IMR-90 (cell line): ENCODE results near the gene SEMA3C. TPM values are rescaled to one million over a fixed set of nuclear protein-coding genes. Genes with fewer than 3 reads are reported as not detected.
A peak's percentile ranks its signal among the peaks of the same experiment; 100 is the strongest.

Experiments
- ATAC-seq: fragments of 200-7000 bp; cut with Tn5 transposase; 2 replicates; pipeline ENCODE4 v1.9.1; 2020; ENCODE audit warnings: low read depth, mild to moderate bottlenecking, moderate library complexity
- BruUV-seq: library from RNA; stranded (reverse); fragments of 400-500 nt; replicated peaks from 2 replicates; lab custom pipeline; 2021; lab: Mats Ljungman, UMichigan
- CTCF ChIA-PET: fragments of 300-600 bp; formaldehyde crosslinking; extraction: SDS; loops from one replicate; lab custom pipeline; 2021; ENCODE audit warnings: antibody characterized with exemption; lab: Yijun Ruan, JAX
- POLR2A ChIA-PET: fragments of 300-600 bp; sonication (Branson Sonifier 250); formaldehyde crosslinking; loops from one replicate; lab custom pipeline; 2022; ENCODE audit warnings: antibody characterized with exemption; ENCODE audit not compliant: unreplicated experiment; lab: Charles Lee
- DNase-seq: peaks from one replicate; pipeline ENCODE4 v3.0.0; 2013
- H2AFZ ChIP-seq: replicated peaks from 2 replicates; pipeline ENCODE3; 2013; ENCODE audit warnings: low read length, mild to moderate bottlenecking; ENCODE audit not compliant: poor library complexity
- H2AK5ac ChIP-seq: 2 replicates; pipeline ENCODE4 v1.6.1; 2013; ENCODE audit warnings: low read depth, low read length, inconsistent platforms
- H2AK9ac ChIP-seq: replicated peaks from 2 replicates; pipeline ENCODE3; 2013; ENCODE audit warnings: mild to moderate bottlenecking, low read depth, low read length, moderate library complexity; ENCODE audit not compliant: poor library complexity
- H2BK120ac ChIP-seq: 2 replicates; pipeline ENCODE4 v1.6.1; 2013; ENCODE audit warnings: low read depth, low read length, inconsistent platforms
- H2BK15ac ChIP-seq: 3 replicates; pipeline ENCODE4 v1.6.1; 2013; ENCODE audit warnings: low read depth, low read length, inconsistent platforms
- H2BK20ac ChIP-seq: 2 replicates; pipeline ENCODE4 v1.6.1; 2013; ENCODE audit warnings: low read depth, mild to moderate bottlenecking, inconsistent platforms, low read length, moderate library complexity
- H2BK5ac ChIP-seq: 2 replicates; pipeline ENCODE4 v1.6.1; 2013; ENCODE audit warnings: mild to moderate bottlenecking, low read depth, low read length, inconsistent platforms; ENCODE audit not compliant: poor library complexity, severe bottlenecking
- H3K14ac ChIP-seq: replicated peaks from 2 replicates; pipeline ENCODE4 v1.6.1; 2013; ENCODE audit warnings: low read depth, low read length, inconsistent platforms
- H3K18ac ChIP-seq: 2 replicates; pipeline ENCODE4 v1.6.1; 2013; ENCODE audit warnings: low read depth, low read length, control low read depth
- H3K23ac ChIP-seq: 2 replicates; pipeline ENCODE4 v1.6.1; 2013; ENCODE audit warnings: low read depth, low read length, inconsistent platforms
- H3K27ac ChIP-seq: 2 replicates; pipeline ENCODE4 v1.5.1; 2013; ENCODE audit warnings: mild to moderate bottlenecking, control low read depth, low read length; ENCODE audit not compliant: insufficient read depth
- H3K27me3 ChIP-seq: 2 replicates; pipeline ENCODE4 v1.6.1; 2013; ENCODE audit warnings: low read length; ENCODE audit not compliant: control insufficient read depth, insufficient read depth
- H3K36me3 ChIP-seq: 2 replicates; pipeline ENCODE4 v1.6.1; 2013; ENCODE audit warnings: low read length, mixed read lengths; ENCODE audit not compliant: control insufficient read depth, insufficient read depth
- H3K4ac ChIP-seq: 2 replicates; pipeline ENCODE4 v1.6.1; 2013; ENCODE audit warnings: low read depth, low read length, inconsistent platforms
- H3K4me1 ChIP-seq: 2 replicates; pipeline ENCODE4 v1.6.1; 2013; ENCODE audit warnings: low read length, mixed read lengths; ENCODE audit not compliant: control insufficient read depth, insufficient read depth
- H3K4me2 ChIP-seq: 2 replicates; pipeline ENCODE4 v1.6.1; 2013; ENCODE audit warnings: low read depth, mild to moderate bottlenecking, control low read depth, low read length, moderate library complexity
- H3K4me3 ChIP-seq: 2 replicates; pipeline ENCODE4 v1.5.1; 2013; ENCODE audit warnings: low read depth, mild to moderate bottlenecking, control low read depth, low read length, moderate library complexity; ENCODE audit not compliant: insufficient read depth
- H3K56ac ChIP-seq: 2 replicates; pipeline ENCODE4 v1.6.1; 2013; ENCODE audit warnings: low read length, inconsistent platforms; ENCODE audit not compliant: insufficient read depth; ENCODE audit errors: extremely low read depth
- H3K79me1 ChIP-seq, 2 experiments: 2 replicates each; pipeline ENCODE4 v1.6.1; 2013; ENCODE audit warnings: low read length in 2 of 2, inconsistent platforms in 1 of 2, low read depth in 1 of 2
- H3K9ac ChIP-seq: 2 replicates; pipeline ENCODE4 v1.6.1; 2013; ENCODE audit warnings: low read depth, low read length, control low read depth
- H3K9me1 ChIP-seq: 2 replicates; pipeline ENCODE4 v1.6.1; 2013; ENCODE audit warnings: low read length, inconsistent platforms; ENCODE audit not compliant: insufficient read depth
- H3K9me3 ChIP-seq: 2 replicates; pipeline ENCODE4 v1.6.1; 2013; ENCODE audit warnings: low read length; ENCODE audit not compliant: control insufficient read depth, insufficient read depth
- H4K20me1 ChIP-seq: 2 replicates; pipeline ENCODE4 v1.6.1; 2013; ENCODE audit warnings: low read length, inconsistent platforms; ENCODE audit not compliant: insufficient read depth
- H4K5ac ChIP-seq: 2 replicates; pipeline ENCODE4 v1.6.1; 2013; ENCODE audit warnings: mild to moderate bottlenecking, low read depth, low read length, control low read depth
- H4K8ac ChIP-seq, 2 experiments: 2 replicates each; pipeline ENCODE4 v1.6.1; 2013; ENCODE audit warnings: low read depth in 2 of 2, low read length in 2 of 2, control low read depth in 1 of 2, inconsistent platforms in 1 of 2
- H4K91ac ChIP-seq: 2 replicates; pipeline ENCODE4 v1.6.1; 2013; ENCODE audit warnings: low read depth, low read length, inconsistent platforms; ENCODE audit not compliant: insufficient read depth
- CEBPB ChIP-seq: IDR thresholded peaks from 2 replicates; pipeline ENCODE4 v1.6.1; 2012; ENCODE audit warnings: low read depth, low read length, improper control_type of control experiment
- CHD1 ChIP-seq: IDR thresholded peaks from 2 replicates; pipeline ENCODE4 v1.6.1; 2012; ENCODE audit warnings: low read depth, low read length, improper control_type of control experiment
- CTCF ChIP-seq: conservative IDR thresholded peaks from 2 replicates; pipeline ENCODE4 v1.5.1; 2012; ENCODE audit warnings: mild to moderate bottlenecking, low read depth, low read length, improper control_type of control experiment
- ELK1 ChIP-seq: fragments of 150-350 bp; IDR thresholded peaks from 2 replicates; pipeline ENCODE4 v1.6.1; 2016; ENCODE audit warnings: low read depth, mild to moderate bottlenecking, low read length, moderate library complexity, borderline replicate concordance
- MAZ ChIP-seq: IDR thresholded peaks from 2 replicates; pipeline ENCODE4 v1.6.1; 2012; ENCODE audit warnings: low read depth, mild to moderate bottlenecking, low read length, improper control_type of control experiment, moderate library complexity, borderline replicate concordance
- MXI1 ChIP-seq: IDR thresholded peaks from 2 replicates; pipeline ENCODE4 v1.6.1; 2012; ENCODE audit warnings: low read depth, mild to moderate bottlenecking, low read length, moderate library complexity, borderline replicate concordance
- POLR2A ChIP-seq: IDR thresholded peaks from 2 replicates; pipeline ENCODE4 v1.6.1; 2012; ENCODE audit warnings: mild to moderate bottlenecking, low read depth, low read length
- RAD21 ChIP-seq: IDR thresholded peaks from 2 replicates; pipeline ENCODE4 v1.6.1; 2012; ENCODE audit warnings: low read length, improper control_type of control experiment
- RCOR1 ChIP-seq: IDR thresholded peaks from 2 replicates; pipeline ENCODE4 v1.6.1; 2012; ENCODE audit warnings: mild to moderate bottlenecking, low read length, improper control_type of control experiment; ENCODE audit not compliant: insufficient replicate concordance
- RFX5 ChIP-seq: IDR thresholded peaks from 2 replicates; pipeline ENCODE4 v1.8.0; 2012; ENCODE audit warnings: low read depth, mild to moderate bottlenecking, low read length, moderate library complexity
- USF2 ChIP-seq: fragments of 150-350 bp; IDR thresholded peaks from 2 replicates; pipeline ENCODE4 v1.6.1; 2017; ENCODE audit warnings: mild to moderate bottlenecking, antibody characterized with exemption, low read length, low read depth
- WGBS, 2 experiments: methylation state at CpG; one replicate each; pipeline versions ENCODE4 v1.1.5 to v1.1.7; 2013; ENCODE audit warnings: missing lambda C conversion rate in 2 of 2; ENCODE audit not compliant: insufficient read length in 1 of 2; ENCODE audit errors: extremely low coverage in 2 of 2; 5-methylcytosine and 5-hydroxymethylcytosine counted together
- dilution Hi-C: fragments of 300-500 bp; cut with HindIII; formaldehyde crosslinking; loops from one replicate; pipeline ENCODE4 v1.14.3; 2018; ENCODE audit warnings: low sequenced_read_pairs; ENCODE audit not compliant: unreplicated experiment
- in situ Hi-C: fragments of 300-500 bp; cut with MboI; formaldehyde crosslinking; loops from 3 replicates; pipeline ENCODE4 v1.14.3; 2019; ENCODE audit warnings: low sequenced_read_pairs, inconsistent platforms, mixed read lengths
- intact Hi-C: fragments of 100-400 bp; cut with micrococcal nuclease; formaldehyde crosslinking; loops from 2 replicates; pipeline ENCODE4 v1.10.0; 2022
- polyA plus RNA-seq, 3 experiments: library from polyadenylated mRNA; depleted of rRNA; stranded (reverse); fragments of >200 nt; gene quantifications; 2 replicates each; pipeline ENCODE4 v1.2.3, GENCODE V29; 2012; ENCODE audit warnings: low replicate concordance in 1 of 3
- total RNA-seq: library from RNA; depleted of rRNA; stranded (reverse); fragments of >200 nt; gene quantifications from 2 replicates; pipeline ENCODE4 v1.2.3, GENCODE V29; 2012

SEMA3C gene
- total and polyA plus RNA-seq, 2 of the 4 experiments (the other 2 are of a cell fraction), result 21.2 to 97.1 TPM

GRCh38 chr7:80896906-80897598, 21.8 kb downstream of the SEMA3C start:
- WGBS, 2 experiments, result 80% methylated on average over 1 of the region's 7 CpGs; no CpG with 5 or more reads in 1 of the 2 experiments
- DNase-seq, result no peak
- CTCF ChIA-PET, result no interaction called here
- Histone ChIP-seq H2BK5ac (peak overlapping the region; percentile 23), H2AK5ac (no peak overlapping the region), H3K9me1 (peaks cover 10% of the 10 kb centered on the region), H4K5ac (no peak overlapping the region), H3K4me3 (no peak overlapping the region), H2BK15ac (peak overlapping the region; percentile 73; the same call in 1 of the 3 replicates), H3K14ac (peak overlapping the region; percentile 20), H3K9ac (no peak overlapping the region), H3K56ac (no peak overlapping the region), H4K8ac (no peak overlapping the region; a peak in 1 of 4 replicates), H3K9me3 (no peaks in the 10 kb centered on the region), H4K20me1 (no peaks in the 10 kb centered on the region), H3K36me3 (no peaks in the 10 kb centered on the region; the same call in 1 of the 2 replicates), H2AFZ (no peak overlapping the region), H4K91ac (no peak overlapping the region), H3K4me1 (peaks cover 7% of the 10 kb centered on the region; the same call in 1 of the 2 replicates), H3K23ac (no peak overlapping the region; the same call in 1 of the 2 replicates), H3K27me3 (no peaks in the 10 kb centered on the region), H2BK20ac (no peak overlapping the region), H2BK120ac (0 out of 2 replicates have a peak overlapping the region, but pooled peaks have one; percentile 4), H3K4me2 (no peak overlapping the region), H3K4ac (no peak overlapping the region; the same call in 1 of the 2 replicates), H3K18ac (peak overlapping the region; percentile 1; the same call in 1 of the 2 replicates), H2AK9ac (no peak overlapping the region), H3K79me1 (peaks cover 11 to 13% of the 10 kb centered on the region in 2 experiments; a peak in 3 of 4 replicates), H3K27ac (no peak overlapping the region)
- intact Hi-C loops (no loop called here), dilution Hi-C loops (no loop called here), in situ Hi-C loops (no loop called here)
- TF ChIP-seq POLR2A, result no peak
- TF ChIP-seq RFX5, result no peak
- TF ChIP-seq MAZ, result no peak
- TF ChIP-seq USF2, result no peak
- no peak for TF ChIP-seq CHD1
- no peak for TF ChIP-seq MXI1
- TF ChIP-seq RAD21, result no peak
- TF ChIP-seq CEBPB, result no peak
- TF ChIP-seq RCOR1, result no peak
- no peak for TF ChIP-seq CTCF
- no peak for TF ChIP-seq ELK1
- no TSS peak for BruUV-seq
- POLR2A ChIA-PET, result no interaction called here
- peak; percentile 51 for ATAC-seq
